Measurements from ENCODE around the gene ANKFY1.

Gene ANKFY1

GRCh38 chr17:4170639-4171280, 93.0 kb downstream of the ANKFY1 start:
- TF ChIP-seq CTCF (IDR thresholded peaks at IDR 0.05; ENCODE audit: low read depth, low read length) = no peak
- no peak for DNase-seq
- Histone ChIP-seq H3K36me3 (peaks cover 6% of the 10 kb centered on the region), H3K4me3 (ENCODE audit: low read depth, low read length) (no peak overlapping the region), H3K4me1 (no peaks in the 10 kb centered on the region), H3K27me3 (no peaks in the 10 kb centered on the region), H3K9me3 (no peaks in the 10 kb centered on the region)

- no peak for TF ChIP-seq CTCF (IDR thresholded peaks at IDR 0.05; ENCODE audit: low read depth, low read length)
- peaks cover 3% of the 10 kb centered on the region for H3K36me3 ChIP-seq
- H3K4me1 ChIP-seq = peaks cover under 1% of the 10 kb centered on the region; the same call in 1 of the 2 replicates
Measured at GRCh38 chr17:4167786-4168185, 96.0 kb downstream of the ANKFY1 start.

GRCh38 chr17:4166419-4166818, 97.4 kb downstream of the ANKFY1 start:
- TF ChIP-seq CTCF (IDR thresholded peaks at IDR 0.05; ENCODE audit: low read depth, low read length) = no peak
- Histone ChIP-seq H3K4me3 (ENCODE audit: low read depth, low read length) (no peak overlapping the region), H3K27me3 (no peaks in the 10 kb centered on the region), H3K4me1 (peaks cover 13% of the 10 kb centered on the region), H3K9me3 (no peaks in the 10 kb centered on the region), H3K36me3 (no peaks in the 10 kb centered on the region; the same call in none of the 2 replicates)
- no peak for DNase-seq

More at GRCh38 chr17:4167786-4168185, 96.0 kb downstream of the ANKFY1 start:
- no peak for DNase-seq
- Histone ChIP-seq H3K4me3 (ENCODE audit: low read depth, low read length) (no peak overlapping the region), H3K9me3 (no peaks in the 10 kb centered on the region), H3K27me3 (no peaks in the 10 kb centered on the region)

GRCh38 chr17:4165301-4166010, 98.3 kb downstream of the ANKFY1 start:
- Histone ChIP-seq H3K27me3 (no peaks in the 10 kb centered on the region), H3K9me3 (no peaks in the 10 kb centered on the region), H3K4me1 (peaks cover 18% of the 10 kb centered on the region), H3K4me3 (ENCODE audit: low read depth, low read length) (no peak overlapping the region), H3K36me3 (no peaks in the 10 kb centered on the region; the same call in none of the 2 replicates)
- no peak for TF ChIP-seq CTCF (IDR thresholded peaks at IDR 0.05; ENCODE audit: low read depth, low read length)
- no peak for DNase-seq

- Histone ChIP-seq H3K9me3 (no peaks in the 10 kb centered on the region), H3K36me3 (no peaks in the 10 kb centered on the region; the same call in none of the 2 replicates), H3K4me3 (ENCODE audit: low read depth, low read length) (no peak overlapping the region), H3K4me1 (peaks cover 18% of the 10 kb centered on the region), H3K27me3 (no peaks in the 10 kb centered on the region)
- TF ChIP-seq CTCF (IDR thresholded peaks at IDR 0.05; ENCODE audit: low read depth, low read length) = no peak
- DNase-seq = no peak
Measured at GRCh38 chr17:4163951-4164350, 99.8 kb downstream of the ANKFY1 start.

Data from BE2C (cell line).